Astrocyte of the spinal cord (primary cell): Measurements from ENCODE around the gene RAB22A.

Experiments used
- DNase-seq: peaks from one replicate; pipeline ENCODE4 v3.0.0; 2011; ENCODE audit warnings: low read depth, low spot score
- H3K4me3 ChIP-seq: 2 replicates; pipeline ENCODE4 v1.5.1; 2011; ENCODE audit warnings: low read depth, mild to moderate bottlenecking, low read length, moderate library complexity
- CTCF ChIP-seq: IDR thresholded peaks from 2 replicates; pipeline ENCODE4 v1.5.1; 2012; ENCODE audit warnings: low read depth, mild to moderate bottlenecking, low read length, inconsistent platforms
- in situ Hi-C: cut with HindIII; loops from 2 replicates; pipeline ENCODE4 v1.10.0; 2017; ENCODE audit warnings: low sequenced_read_pairs

Gene RAB22A

GRCh38 chr20:58325912-58326311 lies 16.4 kb downstream of the RAB22A start:
- no peak for TF ChIP-seq CTCF
- H3K4me3 ChIP-seq, result no peak overlapping the region
- in situ Hi-C loops, result no loop called here
- DNase-seq, result no peak

- DNase-seq, result no peak
- H3K4me3 ChIP-seq, result no peak overlapping the region
- no peak for TF ChIP-seq CTCF
- in situ Hi-C loops, result no loop called here
Measured at GRCh38 chr20:58327211-58327610, 17.7 kb downstream of the RAB22A start.

GRCh38 chr20:58328836-58329235 lies 19.3 kb downstream of the RAB22A start:
- in situ Hi-C loops, result no loop called here
- no peak for TF ChIP-seq CTCF
- no peak for DNase-seq
- H3K4me3 ChIP-seq, result no peak overlapping the region

DNA sequence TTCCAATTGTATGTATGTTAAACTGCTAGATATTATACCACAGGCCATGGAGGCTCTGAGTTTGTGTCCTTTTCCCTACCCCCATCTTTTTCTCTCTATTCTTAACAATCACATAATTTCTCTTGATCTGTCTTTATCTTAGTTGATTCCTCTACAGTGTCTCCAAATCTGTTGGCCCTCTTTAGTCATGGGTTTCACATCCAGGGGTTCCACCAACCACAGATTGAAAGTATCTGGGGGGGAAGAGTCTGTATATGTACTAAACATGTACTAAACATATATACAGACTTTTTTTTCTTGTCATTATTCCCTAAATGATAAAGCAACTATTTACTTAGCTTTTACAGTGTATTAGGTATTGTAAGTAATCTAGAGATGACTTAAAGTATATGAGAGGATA lies 20.2 kb downstream of the RAB22A start:
- in situ Hi-C loops, result no loop called here
- no peak for DNase-seq
- no peak overlapping the region for H3K4me3 ChIP-seq
- no peak for TF ChIP-seq CTCF

DNA sequence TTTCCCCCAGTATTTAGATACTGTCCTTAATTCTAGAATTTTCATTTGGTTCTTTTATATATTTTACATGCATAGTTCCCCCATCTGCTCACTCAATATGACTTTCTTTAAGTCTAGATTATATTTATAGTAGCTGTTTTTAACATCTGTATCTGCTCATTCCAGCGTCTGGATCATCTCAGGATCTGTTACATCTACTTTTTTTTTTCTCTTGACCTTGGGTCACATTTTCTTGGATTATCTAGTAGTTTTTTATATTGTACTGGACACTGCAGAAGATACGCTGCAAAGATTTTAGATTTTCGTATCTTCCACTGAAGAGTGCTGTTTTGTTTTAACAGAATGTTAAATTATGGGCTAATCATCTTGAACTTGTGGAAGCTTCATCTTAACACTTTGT lies 20.7 kb downstream of the RAB22A start:
- H3K4me3 ChIP-seq, result no peak overlapping the region
- no peak for TF ChIP-seq CTCF
- no peak for DNase-seq
- in situ Hi-C loops, result no loop called here

GRCh38 chr20:58330687-58331086 lies 21.2 kb downstream of the RAB22A start:
- peak; percentile 9 for DNase-seq

More at GRCh38 chr20:58330687-58331086, 21.2 kb downstream of the RAB22A start:
- TF ChIP-seq CTCF, result no peak
- H3K4me3 ChIP-seq, result no peak overlapping the region
- in situ Hi-C loops, result no loop called here
